Hepatocyte (in vitro differentiated cells): ENCODE results near the gene LRFN4. TPM values are rescaled to one million over a fixed set of nuclear protein-coding genes. Genes with fewer than 3 reads are reported as not detected.

Source experiments
- DNase-seq: peaks from one replicate; pipeline ENCODE4 v3.0.0-alpha.2; 2016; ENCODE audit warnings: low spot score
- H2AFZ ChIP-seq: fragments of 200-600 bp; sonication (generic); 2 replicates; pipeline ENCODE4 v1.6.0; 2016; ENCODE audit warnings: antibody characterized with exemption, mild to moderate bottlenecking
- H3K27ac ChIP-seq: fragments of 200-600 bp; sonication (generic); 2 replicates; pipeline ENCODE4 v1.5.1; 2016; ENCODE audit warnings: mild to moderate bottlenecking
- H3K27me3 ChIP-seq: fragments of 200-600 bp; sonication (generic); 2 replicates; pipeline ENCODE4 v1.6.1; 2016
- H3K36me3 ChIP-seq: fragments of 200-600 bp; sonication (generic); replicated peaks from 2 replicates; pipeline ENCODE4 v1.5.1; 2016; ENCODE audit warnings: low read depth; ENCODE audit not compliant: insufficient read depth
- H3K4me1 ChIP-seq: fragments of 200-600 bp; sonication (generic); 2 replicates; pipeline ENCODE4 v1.5.1; 2016; ENCODE audit warnings: mild to moderate bottlenecking, moderate library complexity; ENCODE audit not compliant: insufficient read depth
- H3K4me2 ChIP-seq: fragments of 200-600 bp; sonication (generic); 2 replicates; pipeline ENCODE4 v1.6.0; 2016
- H3K4me3 ChIP-seq: fragments of 200-600 bp; sonication (generic); 2 replicates; pipeline ENCODE4 v1.5.1; 2016; ENCODE audit warnings: mild to moderate bottlenecking
- H3K79me2 ChIP-seq: fragments of 200-600 bp; sonication (generic); 2 replicates; pipeline ENCODE4 v1.6.0; 2017; ENCODE audit warnings: mild to moderate bottlenecking
- H3K9me2 ChIP-seq: fragments of 200-600 bp; sonication (generic); replicated peaks from 2 replicates; pipeline ENCODE4 v1.6.0; 2017; ENCODE audit warnings: mild to moderate bottlenecking; ENCODE audit not compliant: insufficient read depth
- H3K9me3 ChIP-seq: fragments of 200-600 bp; sonication (generic); 2 replicates; pipeline ENCODE4 v1.5.1; 2016; ENCODE audit warnings: low read depth, mild to moderate bottlenecking
- H4K20me1 ChIP-seq: fragments of 200-600 bp; sonication (generic); 2 replicates; pipeline ENCODE4 v1.6.0; 2016; ENCODE audit warnings: mild to moderate bottlenecking; ENCODE audit not compliant: insufficient read depth, poor library complexity, severe bottlenecking
- EZH2 ChIP-seq: fragments of 200-600 bp; sonication (generic); IDR thresholded peaks from 2 replicates; pipeline ENCODE4 v1.6.1; 2016; ENCODE audit warnings: antibody characterized with exemption, mild to moderate bottlenecking, borderline replicate concordance
- EZH2phosphoT487 ChIP-seq: fragments of 200-600 bp; sonication (generic); IDR thresholded peaks from one replicate; pipeline ENCODE4 v1.6.1; 2018; ENCODE audit warnings: antibody characterized with exemption, mild to moderate bottlenecking, low read depth, moderate library complexity; ENCODE audit not compliant: unreplicated experiment, severe bottlenecking
- WGBS: methylation state at CpG from one replicate; pipeline ENCODE4 v1.1.6; 2016; ENCODE audit warnings: low lambda C conversion rate; ENCODE audit errors: missing lambda C conversion rate; 5-methylcytosine and 5-hydroxymethylcytosine counted together
- polyA plus RNA-seq: library from polyadenylated mRNA; unstranded; fragments of >200 nt; fragmentation: Nextera tagmentation; extraction: Ambion mirVana; gene quantifications from 2 replicates; pipeline ENCODE4 v1.2.1, GENCODE V29; 2016
- total RNA-seq: library from RNA; depleted of rRNA; stranded (reverse); fragments of >200 nt; gene quantifications from 2 replicates; pipeline ENCODE4 v1.2.3, GENCODE V29; 2014
- TF ChIP-seq, protein P1 (sequence below): fragments of 200-600 bp; sonication (generic); IDR thresholded peaks from 2 replicates; pipeline ENCODE4 v1.5.1; 2016; ENCODE audit warnings: antibody characterized with exemption, mild to moderate bottlenecking; ENCODE audit not compliant: poor library complexity

The LRFN4 gene
- total and polyA plus RNA-seq, 2 experiments from 2014 or later: 15.8 to 30.2 TPM

DNA sequence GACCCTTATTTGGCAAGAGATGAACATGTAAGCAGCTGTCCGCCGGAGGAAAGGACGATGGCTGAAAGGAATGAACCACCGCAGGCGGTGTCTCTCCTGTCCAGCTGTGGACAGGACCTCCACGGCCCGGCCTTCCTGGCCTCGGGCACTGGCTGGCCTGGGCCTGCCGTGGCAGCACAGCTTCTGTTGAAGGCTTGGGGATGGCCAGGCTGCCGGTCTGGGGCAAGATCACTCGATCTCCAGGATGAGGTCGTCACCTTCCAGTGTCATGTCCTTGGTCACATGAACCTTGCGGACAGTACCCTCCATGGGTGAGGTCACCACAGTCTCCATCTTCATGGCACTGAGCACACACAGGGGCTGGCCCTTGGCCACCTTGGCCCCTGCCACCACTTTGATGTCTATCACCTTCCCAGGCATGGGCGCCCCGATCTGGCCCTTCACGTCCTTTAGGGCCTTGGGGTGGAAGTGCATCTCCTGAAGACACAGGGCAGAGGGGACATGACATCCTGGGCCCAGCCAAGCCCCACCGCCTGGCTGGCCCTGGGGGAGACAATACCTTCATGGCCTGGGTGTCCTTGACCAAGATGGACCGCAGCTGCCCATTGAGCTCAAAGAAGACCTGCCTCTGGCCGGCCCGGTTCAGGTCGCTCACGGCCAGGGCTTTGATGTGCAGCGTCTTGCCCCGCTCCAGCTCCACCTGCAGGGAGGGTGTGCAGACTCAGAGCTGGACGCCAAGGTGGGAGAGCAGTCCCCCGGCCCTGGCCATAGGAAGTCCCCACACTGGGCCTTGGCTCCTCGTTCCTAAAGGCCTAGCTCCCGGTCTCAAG, 8.0 kb upstream of the LRFN4 start:
- Histone ChIP-seq H3K79me2 (peaks cover 12% of the 10 kb centered on the region), H3K36me3 (no peaks in the 10 kb centered on the region), H3K9me2 (no peaks in the 10 kb centered on the region), H4K20me1 (no peaks in the 10 kb centered on the region), H3K27ac (no peak overlapping the region), H3K4me3 (no peak overlapping the region), H3K4me2 (no peak overlapping the region), H3K27me3 (no peaks in the 10 kb centered on the region), H3K9me3 (no peaks in the 10 kb centered on the region), H3K4me1 (peaks cover 7% of the 10 kb centered on the region), H2AFZ (no peak overlapping the region)
- 94% methylated on average over 28 of the region's 28 CpGs for WGBS
- DNase-seq: no peak
- TF ChIP-seq EZH2phosphoT487: no peak
- TF ChIP-seq EZH2: no peak
- TF ChIP-seq, protein P1, sequence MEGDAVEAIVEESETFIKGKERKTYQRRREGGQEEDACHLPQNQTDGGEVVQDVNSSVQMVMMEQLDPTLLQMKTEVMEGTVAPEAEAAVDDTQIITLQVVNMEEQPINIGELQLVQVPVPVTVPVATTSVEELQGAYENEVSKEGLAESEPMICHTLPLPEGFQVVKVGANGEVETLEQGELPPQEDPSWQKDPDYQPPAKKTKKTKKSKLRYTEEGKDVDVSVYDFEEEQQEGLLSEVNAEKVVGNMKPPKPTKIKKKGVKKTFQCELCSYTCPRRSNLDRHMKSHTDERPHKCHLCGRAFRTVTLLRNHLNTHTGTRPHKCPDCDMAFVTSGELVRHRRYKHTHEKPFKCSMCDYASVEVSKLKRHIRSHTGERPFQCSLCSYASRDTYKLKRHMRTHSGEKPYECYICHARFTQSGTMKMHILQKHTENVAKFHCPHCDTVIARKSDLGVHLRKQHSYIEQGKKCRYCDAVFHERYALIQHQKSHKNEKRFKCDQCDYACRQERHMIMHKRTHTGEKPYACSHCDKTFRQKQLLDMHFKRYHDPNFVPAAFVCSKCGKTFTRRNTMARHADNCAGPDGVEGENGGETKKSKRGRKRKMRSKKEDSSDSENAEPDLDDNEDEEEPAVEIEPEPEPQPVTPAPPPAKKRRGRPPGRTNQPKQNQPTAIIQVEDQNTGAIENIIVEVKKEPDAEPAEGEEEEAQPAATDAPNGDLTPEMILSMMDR: no peak

DNA sequence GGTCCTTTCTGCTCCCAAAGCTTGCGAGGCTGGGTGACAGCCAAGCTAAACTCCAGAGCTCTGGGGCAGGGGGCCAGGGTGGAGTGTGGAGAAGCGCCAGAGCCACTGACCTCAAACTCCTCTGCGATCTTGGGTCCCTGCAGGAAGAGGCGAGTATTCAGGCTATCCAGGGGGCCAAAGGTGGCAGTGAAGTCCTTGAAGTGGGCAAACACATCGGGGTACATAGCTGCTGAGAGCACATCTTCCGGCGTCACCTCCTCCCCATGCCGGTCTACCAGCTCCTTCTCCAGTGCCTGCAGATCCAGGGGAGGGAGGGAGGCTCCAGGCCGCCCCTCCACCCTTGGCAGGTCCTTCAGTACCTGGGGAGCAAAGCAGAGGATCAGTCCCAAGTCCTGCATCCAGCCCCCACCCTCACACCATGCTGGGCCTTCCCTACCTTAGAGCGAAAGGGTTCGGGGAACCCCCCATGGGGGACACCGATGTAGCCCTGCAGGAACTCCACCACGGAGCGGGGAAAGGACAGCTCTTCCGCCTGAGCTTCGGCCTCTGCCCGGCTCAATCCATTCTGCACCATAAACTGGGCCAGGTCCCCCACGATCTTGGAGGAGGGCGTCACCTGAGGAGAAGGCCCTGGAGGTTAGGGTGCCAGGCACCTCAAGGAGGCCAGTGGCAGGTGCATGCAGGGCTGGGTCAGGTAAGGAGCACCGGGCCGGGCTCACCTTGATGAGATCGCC, 7.2 kb upstream of the LRFN4 start:
- DNase-seq: no peak
- H3K36me3 ChIP-seq: no peaks in the 10 kb centered on the region
- no peak overlapping the region for H3K27ac ChIP-seq
- H3K9me2 ChIP-seq: no peaks in the 10 kb centered on the region
- no peak overlapping the region for H2AFZ ChIP-seq
- WGBS: 97% methylated on average over 22 of the region's 22 CpGs
- no peaks in the 10 kb centered on the region for H3K9me3 ChIP-seq
- H3K79me2 ChIP-seq: peaks cover 4% of the 10 kb centered on the region
- H3K4me2 ChIP-seq: no peak overlapping the region
- H4K20me1 ChIP-seq: no peaks in the 10 kb centered on the region
- H3K27me3 ChIP-seq: no peaks in the 10 kb centered on the region
- TF ChIP-seq, protein P1: no peak
- no peak for TF ChIP-seq EZH2
- no peak for TF ChIP-seq EZH2phosphoT487
- no peaks in the 10 kb centered on the region for H3K4me1 ChIP-seq
- no peak overlapping the region for H3K4me3 ChIP-seq

DNA sequence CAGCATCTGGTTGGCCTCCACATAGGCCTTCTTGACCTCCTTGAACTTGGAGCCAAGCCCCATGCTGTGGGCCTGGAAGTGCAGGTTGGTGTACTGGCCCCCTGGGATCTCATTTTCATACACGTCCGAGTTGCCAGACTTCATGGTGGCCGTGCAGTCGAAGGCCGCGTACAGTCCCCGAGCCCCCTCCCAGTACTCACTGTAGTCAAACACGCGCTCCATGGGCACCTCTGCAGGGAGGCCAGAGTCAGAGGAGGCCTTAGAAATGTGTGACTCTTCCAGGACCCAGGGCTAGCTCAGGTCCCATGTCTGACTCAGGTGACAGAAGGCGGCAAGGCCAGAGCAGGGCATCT, 6.7 kb upstream of the LRFN4 start:
- Histone ChIP-seq H3K4me1 (peaks cover 2% of the 10 kb centered on the region), H3K36me3 (no peaks in the 10 kb centered on the region), H3K9me3 (no peaks in the 10 kb centered on the region), H3K27me3 (no peaks in the 10 kb centered on the region), H3K79me2 (no peaks in the 10 kb centered on the region), H4K20me1 (no peaks in the 10 kb centered on the region), H3K4me2 (no peak overlapping the region), H3K9me2 (no peaks in the 10 kb centered on the region), H3K4me3 (no peak overlapping the region), H3K27ac (no peak overlapping the region), H2AFZ (no peak overlapping the region)
- DNase-seq: no peak
- TF ChIP-seq EZH2: no peak
- no peak for TF ChIP-seq EZH2phosphoT487
- TF ChIP-seq, protein P1: no peak
- WGBS: 97% methylated on average over 10 of the region's 10 CpGs
